Measurements from ENCODE around the gene LCAT. TPM values are rescaled to one million over a fixed set of nuclear protein-coding genes. Genes with fewer than 3 reads are reported as not detected.

Gene LCAT
- total and polyA plus RNA-seq, 9 of the 15 experiments (the other 6 are each of a cell fraction or from before 2014, with no cell fraction given) = 0.46 to 21.0 (median 5.0) TPM

GRCh38 chr16:67968400-67969253, 24.7 kb upstream of the LCAT start, which contains the start of gene SLC12A4 (continued):
- TF ChIP-seq ARID4B (CRISPR knock-in tag; IDR thresholded peaks at IDR 0.05) (peak; percentile 16; the same call in 1 of the 2 replicates), MECOM (CRISPR knock-in tag; IDR thresholded peaks at IDR 0.05) (no peak), FOXK1 (CRISPR knock-in tag; IDR thresholded peaks at IDR 0.05; ENCODE audit: borderline replicate concordance) (no peak), BHLHE40 (IDR thresholded peaks at IDR 0.05; ENCODE audit: low read length) (no peak), ZBTB7A (IDR thresholded peaks at IDR 0.05; ENCODE audit: borderline replicate concordance, control insufficient read depth, low read depth, low read length) (peak; percentile 100), CHD4 (IDR thresholded peaks at IDR 0.05; ENCODE audit: insufficient read depth, insufficient replicate concordance, low read depth, low read length, poor library complexity, severe bottlenecking) (peak; percentile 83), NEUROD1 (IDR thresholded peaks at IDR 0.05; ENCODE audit: borderline replicate concordance, low read depth, low read length, partially characterized antibody) (peak; percentile 8), ZNF174 (CRISPR knock-in tag; IDR thresholded peaks at IDR 0.05) (no peak), PHF21A (IDR thresholded peaks at IDR 0.05; ENCODE audit: borderline replicate concordance, low read depth) (no peak), DMBX1 (CRISPR knock-in tag; IDR thresholded peaks at IDR 0.05; ENCODE audit: borderline replicate concordance) (0 out of 2 replicates have a peak, but pooled peaks have one; percentile 42), CTCF (IDR thresholded peaks at IDR 0.05 in 2 of 3, conservative IDR thresholded peaks at IDR 0.05 in 1 of 3; ENCODE audit: insufficient read depth in 2 of 3, low read depth in 1 of 3, low read length in 3 of 3) (0 out of 6 replicates have a peak, but pooled peaks of 1 of the 3 experiments have one; percentile 0), RREB1 (CRISPR knock-in tag; IDR thresholded peaks at IDR 0.05) (no peak)
